ENCODE results near the gene AQP2.
A peak's percentile ranks its signal among the peaks of the same experiment; 100 is the strongest.
"Not testable (repeated sequence)": the region's sequence is repeated elsewhere in the genome, so short reads cannot be mapped to it uniquely, and the experiment has no call there.

The AQP2 gene

DNA sequence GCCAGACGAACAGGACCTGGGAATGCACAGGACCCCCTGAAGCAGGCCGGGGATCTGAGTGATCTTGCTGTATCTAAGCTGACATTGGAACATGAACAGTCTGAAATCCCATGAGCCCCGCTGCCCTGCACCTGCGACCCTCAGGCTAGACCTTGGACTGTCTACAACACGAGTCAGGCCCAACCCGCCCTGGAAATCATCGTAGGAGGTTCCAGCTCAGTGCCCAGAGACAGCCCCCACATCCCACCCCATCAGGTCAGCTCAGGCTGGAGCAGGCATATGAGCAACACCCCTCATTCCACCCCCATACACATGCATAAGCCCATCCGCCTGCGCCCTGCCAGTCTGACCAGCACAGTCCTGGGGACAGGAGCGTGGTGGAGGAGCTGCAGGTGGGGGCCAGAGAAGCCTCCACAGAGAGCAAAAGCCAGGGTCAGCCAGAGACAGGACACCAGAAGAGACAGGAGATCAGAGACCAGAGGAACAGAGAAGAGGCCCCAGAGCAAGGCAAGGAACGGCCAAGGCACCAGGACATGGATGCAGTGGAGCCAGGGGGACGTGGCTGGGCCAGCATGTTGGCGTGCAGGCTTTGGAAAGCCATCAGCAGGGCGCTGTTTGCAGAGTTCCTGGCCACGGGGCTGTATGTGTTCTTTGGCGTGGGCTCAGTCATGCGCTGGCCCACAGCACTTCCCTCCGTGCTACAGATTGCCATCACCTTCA is 22.3 kb downstream of the AQP2 start, which contains the start of gene AQP6:
Gene AQP6 (plus strand): TSS at position 307 of the 720 bp plus-strand sequence. CDS start 227 bp downstream, at position 534.
- no peak for DNase-seq

DNA sequence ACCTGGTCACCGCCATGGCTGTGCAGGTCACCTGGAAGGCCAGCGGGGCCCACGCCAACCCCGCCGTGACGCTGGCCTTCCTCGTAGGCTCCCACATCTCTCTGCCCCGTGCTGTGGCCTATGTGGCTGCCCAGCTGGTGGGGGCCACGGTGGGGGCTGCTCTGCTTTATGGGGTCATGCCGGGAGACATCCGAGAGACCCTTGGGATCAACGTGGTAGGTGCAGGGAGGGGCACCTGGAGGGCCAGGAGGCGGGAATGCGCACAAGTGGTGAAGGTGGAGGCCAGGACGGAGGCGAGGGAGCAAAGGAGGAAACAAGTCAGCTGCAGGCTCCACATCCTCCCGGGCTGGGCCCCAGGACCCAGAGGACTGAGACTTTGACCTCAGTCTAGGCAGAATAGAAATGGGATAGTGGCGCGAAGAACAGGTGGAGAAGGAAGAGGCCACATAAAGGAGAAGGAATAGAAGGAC is 22.9 kb downstream of the AQP2 start:
- DNase-seq = no peak

DNA sequence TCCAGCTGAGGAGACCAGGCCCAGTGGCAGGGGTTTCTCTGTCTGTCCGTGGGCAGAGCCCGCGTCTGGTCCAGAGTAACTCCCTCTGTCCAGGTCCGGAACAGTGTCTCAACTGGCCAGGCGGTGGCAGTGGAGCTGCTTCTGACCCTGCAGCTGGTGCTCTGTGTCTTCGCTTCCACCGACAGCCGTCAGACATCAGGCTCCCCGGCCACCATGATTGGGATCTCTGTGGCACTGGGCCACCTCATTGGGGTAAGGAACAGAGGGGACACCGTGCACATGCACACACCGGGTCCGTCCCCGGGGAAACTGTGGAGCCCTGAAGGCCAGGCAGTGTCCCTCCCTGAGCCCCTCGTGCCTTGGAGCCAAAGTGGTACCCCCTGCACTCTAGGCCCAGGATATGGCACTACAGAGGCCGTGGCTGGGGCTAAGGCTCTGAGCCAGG is 23.7 kb downstream of the AQP2 start:
- DNase-seq = peak; percentile 82

DNA sequence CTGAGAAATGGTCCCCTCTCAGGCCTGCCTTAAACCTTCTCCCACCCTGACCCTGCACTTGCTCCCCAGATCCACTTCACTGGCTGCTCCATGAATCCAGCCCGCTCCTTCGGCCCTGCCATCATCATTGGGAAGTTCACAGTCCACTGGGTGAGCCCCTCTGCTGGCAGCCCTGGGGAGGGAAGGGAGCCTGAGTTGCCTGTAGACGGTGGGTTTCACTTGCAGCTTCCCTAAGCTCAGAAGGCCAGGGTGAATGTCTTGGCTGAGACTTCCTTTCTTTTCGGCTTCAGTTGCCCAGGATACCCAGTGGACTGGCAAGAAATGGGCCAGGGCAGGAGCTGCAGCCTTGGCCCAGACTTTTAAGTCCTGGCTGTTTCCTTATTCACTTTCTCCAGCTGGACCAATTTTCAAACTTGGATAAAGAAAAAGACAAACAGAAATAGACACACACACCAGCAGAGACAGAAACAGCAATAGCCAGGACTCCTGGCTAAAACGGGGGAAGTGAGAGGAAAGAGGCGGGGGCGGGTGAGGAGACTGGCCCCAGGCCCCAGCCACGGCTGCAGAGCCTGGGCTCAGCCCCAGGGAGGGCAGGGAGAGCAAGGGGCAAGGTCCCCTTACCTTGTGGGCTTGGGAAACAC is 24.3 kb downstream of the AQP2 start:
- no peak for DNase-seq

DNA sequence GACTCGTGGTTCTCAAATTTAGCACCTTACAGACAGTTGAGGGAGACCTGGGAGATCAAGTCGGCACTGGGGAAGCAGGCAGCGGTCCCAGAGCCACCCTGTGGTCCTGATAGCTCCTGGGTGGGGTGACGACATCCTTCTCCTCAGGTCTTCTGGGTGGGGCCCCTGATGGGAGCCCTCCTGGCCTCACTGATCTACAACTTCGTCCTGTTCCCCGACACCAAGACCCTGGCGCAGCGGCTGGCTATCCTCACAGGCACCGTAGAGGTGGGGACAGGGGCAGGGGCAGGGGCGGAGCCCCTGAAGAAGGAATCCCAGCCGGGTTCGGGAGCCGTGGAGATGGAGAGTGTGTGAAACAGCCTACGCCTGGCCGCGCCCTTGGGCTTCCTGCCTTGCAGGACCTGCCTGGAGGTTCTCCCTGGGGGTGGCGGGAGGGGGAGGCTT is 24.8 kb downstream of the AQP2 start:
- no peak for DNase-seq

DNA sequence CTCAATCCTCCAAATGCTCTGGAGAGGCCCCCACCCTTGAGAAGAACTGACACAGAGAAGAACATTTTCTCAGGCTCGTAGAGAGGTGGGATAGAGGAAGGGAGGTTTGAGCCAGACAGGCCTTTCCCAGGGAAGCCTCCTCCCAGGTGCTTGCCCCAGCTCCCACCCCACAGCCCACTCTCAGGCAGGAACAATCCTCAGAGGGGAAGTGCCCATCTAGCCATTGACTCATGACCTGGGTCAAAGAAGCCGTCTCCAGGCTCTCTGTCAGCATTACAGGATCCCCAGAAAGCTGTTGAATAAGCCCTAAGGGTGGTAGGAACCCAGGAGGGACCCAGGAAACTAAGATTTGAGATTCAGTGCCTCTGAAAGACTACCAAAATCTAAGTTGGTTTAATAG is 26.0 kb downstream of the AQP2 start:
- no peak for DNase-seq

DNA sequence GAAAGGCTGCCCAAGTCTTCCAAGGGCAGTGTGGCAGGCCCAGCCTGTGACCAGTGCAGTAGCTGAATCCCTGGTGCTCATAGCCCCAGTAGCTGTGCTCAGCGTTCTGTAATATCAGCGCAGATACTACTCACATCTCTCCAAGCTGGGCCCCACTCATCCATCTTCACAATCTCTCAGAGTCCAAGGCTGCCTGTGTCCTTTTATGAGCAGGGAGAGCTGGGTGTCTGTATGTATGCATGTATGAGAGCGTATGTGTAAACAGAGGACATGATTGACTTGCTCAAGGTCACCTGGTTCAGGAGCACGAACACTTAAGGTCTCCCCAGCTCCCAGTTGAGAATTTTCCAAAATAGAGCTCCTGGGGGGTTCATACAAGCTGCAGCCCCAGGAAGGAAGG is 27.6 kb downstream of the AQP2 start:
- no peak for DNase-seq

DNA sequence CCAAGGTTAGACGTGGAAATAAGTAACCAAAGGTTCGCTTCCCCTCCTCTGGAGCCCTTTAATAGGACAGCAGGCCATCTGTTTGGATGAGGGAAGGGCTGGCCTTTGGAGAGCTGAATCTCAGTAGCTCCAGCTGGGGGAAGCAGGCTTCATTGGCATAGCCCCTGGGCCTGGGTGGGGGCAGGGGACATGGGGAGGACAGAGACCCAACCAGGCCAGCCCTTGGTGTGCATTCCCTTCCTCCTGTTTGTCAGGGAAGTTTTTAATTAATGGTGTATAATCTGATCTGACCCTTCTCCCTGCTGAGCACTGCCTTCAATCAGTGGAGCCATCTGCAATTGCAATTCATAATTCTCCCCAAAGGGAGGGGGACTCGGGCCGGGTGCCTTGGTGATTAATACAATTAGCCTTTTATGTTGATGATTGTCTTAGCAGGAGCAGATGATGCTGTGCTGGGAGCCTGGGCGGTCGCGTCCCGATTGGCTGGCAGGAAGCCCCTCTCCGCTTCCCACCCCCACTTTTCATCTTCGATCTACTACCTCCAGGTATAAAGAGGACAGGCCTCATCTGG is 28.6 kb downstream of the AQP2 start:
- DNase-seq = no peak

DNA sequence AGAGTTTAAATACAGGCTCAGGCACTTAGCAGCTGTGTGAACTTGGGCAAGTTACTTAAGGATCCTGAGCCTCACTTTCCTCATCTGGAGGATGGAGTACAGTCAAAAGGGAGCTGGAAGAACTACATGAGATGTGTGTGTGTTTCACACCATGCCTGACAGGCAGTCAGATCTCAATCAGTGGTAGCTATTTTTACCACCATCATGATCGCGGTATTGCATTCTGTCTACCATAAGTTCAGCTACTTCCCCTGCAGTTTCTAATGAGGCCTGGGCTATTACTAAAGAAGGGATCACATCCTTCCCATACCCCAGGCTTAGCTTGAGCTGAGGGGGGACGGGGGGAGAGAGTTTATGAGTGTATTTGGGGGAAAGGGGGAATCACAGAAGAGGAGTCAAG is 29.3 kb downstream of the AQP2 start:
- no peak for DNase-seq

DNA sequence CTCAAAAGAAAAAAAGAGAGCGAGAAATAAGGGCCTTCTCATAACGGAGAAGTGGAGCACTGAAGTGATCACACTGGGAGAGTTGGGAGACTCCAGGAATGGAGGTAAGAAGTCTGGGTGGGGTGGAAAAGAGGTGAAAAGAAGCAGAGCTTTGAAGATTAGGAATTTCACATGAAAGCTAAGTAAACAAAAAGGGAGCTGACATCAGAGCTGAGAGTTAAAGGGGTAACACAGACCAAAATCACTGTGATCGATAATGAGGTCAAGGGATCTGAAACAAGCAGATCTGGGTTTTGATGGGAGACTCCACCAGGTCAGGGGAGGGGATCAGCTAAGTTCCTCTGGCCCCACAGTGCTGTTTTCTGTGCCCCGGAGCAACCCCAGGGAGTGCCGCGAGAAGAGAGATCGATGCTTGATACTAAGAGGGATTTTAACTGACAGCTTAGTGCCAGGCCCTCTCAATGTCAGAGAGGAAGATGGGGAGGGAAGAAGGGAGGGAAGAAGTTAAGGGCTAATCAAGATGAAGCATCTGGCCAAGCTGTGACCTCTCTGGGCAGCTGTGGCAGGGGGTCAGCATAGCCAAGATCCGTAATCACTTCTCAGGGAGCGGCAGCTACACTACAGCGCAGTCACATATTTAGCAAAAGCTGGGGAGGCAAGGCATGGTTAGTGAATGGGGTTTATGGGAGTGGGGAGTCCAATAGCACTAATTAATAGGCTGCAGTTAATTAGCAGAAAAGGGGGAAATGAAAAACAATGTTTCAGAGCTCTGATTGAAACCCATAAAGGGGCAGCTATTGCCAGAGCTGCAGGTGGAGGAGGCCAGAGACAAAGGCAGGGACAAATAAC is 30.2 kb downstream of the AQP2 start:
- no peak for DNase-seq

DNA sequence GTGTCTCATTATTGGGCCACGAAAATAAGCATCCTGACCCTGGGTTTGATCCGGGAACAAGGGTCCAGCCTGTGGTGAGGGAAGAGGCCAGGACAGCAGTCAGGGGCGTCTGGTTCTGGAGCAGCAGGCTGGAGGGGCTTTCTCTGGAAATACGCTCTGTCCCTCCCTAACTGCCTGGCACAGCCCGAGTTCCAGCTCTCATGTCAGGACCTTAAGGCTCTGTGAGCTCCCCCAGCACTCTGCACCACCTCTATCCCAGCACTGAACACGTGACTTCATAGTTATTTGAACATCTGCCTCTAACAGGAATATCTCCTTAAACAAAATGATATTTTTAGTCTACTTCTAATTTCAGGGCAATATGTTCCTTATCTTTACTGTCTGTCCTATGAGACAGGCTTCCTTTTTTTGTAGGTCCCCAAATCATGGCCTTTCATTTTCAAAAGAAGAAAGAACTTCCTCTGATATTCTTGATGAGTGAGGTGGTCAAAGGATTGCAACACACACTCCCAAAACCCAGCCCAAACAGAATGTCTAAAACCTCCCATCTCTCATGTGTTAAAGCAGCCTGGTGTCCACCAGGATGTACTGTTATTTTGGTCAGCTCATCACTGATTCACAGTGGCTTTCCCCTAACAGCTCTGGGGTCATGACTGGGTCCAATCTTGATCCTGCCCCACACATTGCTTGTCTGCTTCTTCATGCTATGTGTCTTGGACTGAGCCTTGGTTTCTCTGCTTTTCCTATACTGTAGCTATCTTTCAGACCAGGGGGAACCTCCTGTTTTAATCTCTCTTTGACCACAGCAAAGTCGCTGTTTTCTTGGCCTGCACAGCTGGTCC is 31.9 kb downstream of the AQP2 start:
- no peak for DNase-seq

DNA sequence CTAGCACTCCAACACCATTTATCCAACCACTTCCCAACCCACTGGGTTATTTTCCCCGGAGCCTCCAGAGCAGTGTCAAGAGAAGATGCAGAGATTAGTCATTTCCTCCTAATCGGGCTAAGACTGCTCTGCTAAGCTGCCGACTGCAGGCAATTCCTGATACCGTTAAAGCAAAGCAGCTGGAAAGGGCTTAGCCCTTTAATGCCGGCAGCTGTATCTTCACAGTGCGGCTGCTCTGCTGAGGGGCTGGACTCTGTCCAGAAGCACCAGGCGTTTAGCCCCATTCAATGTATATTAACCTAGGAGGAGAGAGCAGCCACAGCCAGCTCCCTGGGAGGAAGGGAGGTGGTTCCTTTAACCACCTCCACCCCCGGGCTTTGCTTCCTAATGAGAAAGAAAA is 33.4 kb downstream of the AQP2 start:
- peak; percentile 46 for DNase-seq

DNA sequence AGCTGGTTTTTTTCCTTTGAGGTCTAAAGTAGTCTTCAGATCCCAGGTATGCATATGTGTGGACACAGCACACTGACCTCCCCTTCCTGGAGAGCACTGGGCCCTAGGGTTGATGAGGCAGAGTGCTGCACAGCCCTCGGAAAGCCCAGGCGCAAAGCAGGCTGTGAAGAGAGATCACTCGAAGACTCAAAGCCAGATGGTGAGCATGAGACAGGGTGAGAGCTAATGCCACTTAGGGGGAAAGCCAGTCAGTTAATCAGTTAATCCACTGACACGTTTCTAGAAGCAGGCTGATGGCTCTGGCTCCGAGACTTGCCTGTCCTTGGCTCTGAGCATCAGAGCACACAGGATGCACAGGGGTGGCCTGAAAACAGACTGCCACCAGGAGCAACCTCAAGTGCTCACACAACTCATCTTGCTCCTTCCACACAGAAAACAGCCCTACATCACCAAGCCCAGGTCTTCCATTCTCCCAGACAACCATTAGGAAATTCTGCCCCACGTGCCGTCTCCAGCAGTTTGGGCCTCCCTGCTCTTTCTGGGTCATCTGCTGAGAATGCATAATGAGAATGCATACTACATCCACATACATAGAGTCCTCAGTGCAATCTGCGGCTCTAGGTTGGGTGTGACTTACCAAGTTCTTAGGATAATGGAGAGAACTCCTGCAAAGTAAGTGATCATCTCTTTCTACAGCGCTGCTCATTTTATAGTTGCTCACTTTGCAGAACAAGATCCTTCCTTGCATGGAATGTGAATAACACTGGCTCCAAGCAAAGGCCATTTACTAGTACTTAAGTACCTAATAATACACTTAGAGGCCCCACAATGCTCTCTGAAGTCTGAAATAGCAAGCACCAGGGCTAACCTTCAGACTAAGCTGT is 34.2 kb downstream of the AQP2 start:
- no peak for DNase-seq

DNA sequence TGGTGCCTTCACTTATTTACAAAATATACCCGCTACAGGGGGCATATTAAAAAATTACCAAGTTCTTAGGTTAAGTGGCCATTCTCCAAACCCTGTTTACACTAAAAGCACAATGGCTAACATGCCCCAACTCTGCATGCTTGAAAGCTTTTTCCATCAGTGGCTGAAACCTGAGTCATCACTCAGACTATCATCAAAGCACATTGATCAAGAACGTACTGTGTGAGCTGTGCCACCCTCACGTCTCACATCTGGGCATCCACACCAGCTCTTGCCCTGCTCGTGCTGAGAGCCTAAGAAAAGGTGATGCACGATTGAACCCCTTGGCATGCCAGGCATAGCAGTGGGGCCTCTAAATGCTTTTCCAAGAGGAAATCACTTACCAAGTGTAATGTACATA is 35.4 kb downstream of the AQP2 start:
- peak; percentile 44 for DNase-seq

DNA sequence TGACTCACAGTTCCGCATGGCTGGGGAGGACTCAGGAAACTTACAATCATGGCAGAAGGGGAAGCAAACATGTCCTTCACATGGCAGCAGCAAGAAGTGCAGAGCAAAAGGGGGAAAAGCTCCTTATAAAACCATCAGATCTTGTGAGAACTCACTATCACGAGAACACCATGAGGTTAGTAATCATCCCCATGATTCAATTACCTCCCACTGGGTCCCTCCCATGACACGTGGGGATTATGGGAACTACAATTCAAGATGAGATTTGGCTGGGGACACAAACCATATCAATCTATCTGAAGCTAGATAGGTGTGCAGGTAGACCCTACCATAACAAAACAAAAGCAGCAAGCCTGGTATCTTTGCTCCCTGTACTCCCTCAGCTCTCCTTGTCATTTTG is 35.9 kb downstream of the AQP2 start:
- DNase-seq = not testable (repeated sequence)

DNA sequence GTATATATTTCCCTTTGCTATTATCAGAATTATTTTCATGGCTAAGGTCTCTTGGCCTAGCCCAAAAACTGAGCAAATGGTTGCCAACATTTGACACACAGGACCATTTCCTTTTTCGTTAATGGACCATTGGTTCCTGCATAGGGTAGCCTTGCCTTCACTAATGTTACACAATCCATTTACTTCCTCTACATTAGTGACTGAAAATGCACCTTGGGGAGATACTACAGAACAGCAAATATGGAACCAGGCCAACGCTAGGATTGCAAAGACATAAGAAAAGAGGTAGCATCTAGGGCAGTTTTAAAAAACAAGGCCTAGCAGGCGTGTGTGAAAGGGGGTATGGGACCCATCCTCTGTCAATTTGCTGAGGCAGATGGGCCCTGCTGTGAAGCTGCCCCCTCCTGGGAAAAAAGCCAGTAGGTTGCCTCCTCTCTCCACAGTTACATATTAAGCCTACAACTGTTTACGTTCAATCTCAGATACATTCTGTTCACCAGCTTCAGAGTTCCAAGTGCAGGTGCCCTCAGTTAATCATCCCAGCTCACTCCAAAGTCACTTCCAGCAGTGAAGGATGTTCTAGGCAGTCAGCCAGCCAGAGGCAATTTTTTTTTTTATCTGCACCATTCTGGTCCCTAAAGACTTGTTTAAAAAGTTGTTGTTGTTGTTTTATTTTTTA is 37.2 kb downstream of the AQP2 start:
- DNase-seq = no peak

DNA sequence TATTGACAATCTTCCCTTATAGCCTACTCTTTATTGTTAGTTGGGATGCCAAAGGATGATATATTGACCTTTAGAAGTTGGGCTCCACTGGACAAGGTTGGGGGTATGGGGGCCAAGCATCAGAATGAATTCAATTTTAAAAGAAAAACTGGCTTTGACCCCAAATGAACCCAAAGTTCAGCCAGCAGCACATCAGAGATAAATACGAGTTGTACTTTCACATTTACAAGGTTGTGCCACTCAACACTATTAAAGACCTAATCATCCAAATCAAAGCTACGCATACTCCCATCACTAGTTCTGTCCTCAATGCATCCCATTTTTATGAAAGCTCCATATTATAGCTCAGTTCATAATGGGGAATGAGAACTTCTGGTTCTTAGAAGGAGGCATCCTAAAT is 38.9 kb downstream of the AQP2 start:
- not testable (repeated sequence) for DNase-seq

DNA sequence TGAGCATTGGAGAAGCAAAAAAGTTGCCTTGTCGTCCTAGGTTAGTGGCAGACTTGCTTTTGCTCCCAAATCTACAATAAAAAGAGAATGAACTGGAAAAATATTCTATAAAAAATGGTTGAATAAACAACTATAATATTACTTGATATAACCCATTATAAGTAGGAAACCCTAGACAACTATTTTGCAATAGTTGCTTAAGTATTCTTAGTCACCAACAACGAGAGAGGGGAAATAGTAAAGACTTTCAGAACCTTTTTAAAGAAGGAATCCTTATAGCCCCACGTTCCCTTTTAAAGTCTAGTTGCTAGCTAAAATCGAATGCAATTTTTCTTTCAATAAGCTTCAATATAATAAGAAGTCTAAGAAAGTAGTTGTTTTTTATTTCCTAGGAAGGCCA is 39.7 kb downstream of the AQP2 start:
- DNase-seq = no peak

DNA sequence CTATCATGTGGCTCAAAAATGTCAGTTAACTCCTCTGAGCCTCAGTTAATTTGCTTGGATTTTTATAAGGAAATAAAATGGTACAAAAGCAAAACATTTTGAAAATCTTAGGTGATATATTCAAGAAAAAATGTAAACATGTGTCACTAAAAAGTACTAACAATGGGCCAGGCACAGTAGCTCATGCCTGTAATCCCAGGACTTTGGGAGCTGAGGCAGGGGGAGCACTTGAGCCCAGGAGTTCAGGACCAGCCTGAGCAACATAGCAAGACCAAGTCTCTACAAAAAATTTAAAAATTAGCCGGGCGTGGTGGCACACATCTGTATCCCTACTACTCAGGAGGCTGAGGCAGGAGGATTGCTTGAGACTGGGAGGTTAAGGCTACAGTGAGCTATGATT is 47.9 kb downstream of the AQP2 start:
- DNase-seq = no peak

DNA sequence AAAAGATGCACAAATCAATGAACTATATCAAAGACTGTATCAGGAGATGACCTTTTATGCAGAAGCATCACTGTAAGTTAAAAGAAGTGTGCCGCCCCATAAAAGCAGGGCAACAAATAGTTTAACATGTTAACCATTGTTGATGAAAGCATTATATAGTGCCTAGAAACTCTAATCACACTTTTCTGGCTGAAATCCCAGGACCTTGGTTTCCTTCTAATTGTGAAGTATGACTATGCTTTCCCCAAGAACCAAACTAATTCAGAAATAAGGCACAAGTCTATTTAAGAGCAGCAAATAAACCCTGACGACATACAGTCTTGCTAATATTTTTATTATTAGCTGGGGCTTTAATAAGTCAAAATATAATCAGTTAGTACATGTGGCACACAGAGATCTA is 53.1 kb downstream of the AQP2 start:
- DNase-seq = no peak

DNA sequence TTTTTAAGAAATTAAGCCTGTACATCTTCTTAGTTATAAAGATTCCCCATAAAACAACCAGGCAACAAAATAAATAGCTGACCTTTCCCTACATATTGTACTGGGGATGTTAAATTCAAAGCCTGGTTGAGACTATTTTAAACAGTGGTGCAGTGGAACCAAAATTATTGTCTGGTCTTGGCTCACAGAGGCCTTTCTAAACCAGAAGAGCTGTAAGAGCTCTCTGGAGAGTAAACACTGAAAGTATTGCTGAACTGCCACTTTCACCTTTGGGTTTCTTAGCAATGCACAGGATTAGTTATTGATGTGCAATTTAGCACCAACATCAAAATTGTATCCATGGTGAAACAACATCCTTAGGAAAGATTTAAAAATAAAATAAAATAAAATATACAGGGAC is 54.2 kb downstream of the AQP2 start:
- DNase-seq = no peak
